LNCAP (cell line): ENCODE data around the gene PKP2.

ENCODE experiments used
- CTCF ChIP-seq: fragments of 450-650 bp; IDR thresholded peaks from 2 replicates; pipeline ENCODE4 v1.5.1; 2017; ENCODE audit warnings: mild to moderate bottlenecking

The PKP2 gene

DNA sequence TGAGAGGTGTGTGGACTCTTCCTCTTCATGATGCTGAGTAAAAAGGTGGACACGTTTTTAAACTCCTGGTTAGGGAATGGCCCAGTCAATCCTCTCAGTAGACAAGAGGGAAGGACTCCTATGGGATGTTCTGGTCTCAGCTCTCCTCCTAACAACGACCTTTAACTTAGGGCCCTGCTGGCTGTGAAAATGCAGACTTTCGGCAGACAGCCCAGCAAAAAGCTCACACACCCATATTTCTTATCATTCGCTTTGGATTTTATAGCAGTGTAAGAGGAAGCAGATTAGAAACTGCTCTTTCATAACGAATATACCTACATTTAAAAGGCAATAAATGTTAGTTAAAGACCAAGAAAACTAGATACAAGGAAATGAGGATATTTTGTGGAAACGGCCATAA is 122.9 kb downstream of the PKP2 start:
- no peak for TF ChIP-seq CTCF

DNA sequence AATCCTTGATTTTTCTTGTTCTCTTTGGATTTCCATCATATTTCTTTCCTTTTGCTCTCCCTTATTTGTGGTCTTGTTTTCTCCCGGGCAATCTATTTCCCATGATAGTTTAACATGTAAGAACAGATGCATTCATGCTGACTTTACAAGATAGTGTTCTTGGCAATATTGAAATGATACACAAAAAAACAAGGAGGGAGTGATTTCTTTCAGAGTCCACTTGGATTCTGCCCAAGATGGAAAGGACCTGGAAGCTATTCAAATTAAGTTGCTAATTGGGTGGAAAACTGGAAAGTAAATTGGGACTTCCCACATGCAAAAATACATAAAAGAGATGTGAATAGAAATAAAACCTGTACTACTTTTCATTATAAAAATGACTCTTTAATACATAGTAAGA is 126.4 kb downstream of the PKP2 start:
- no peak for TF ChIP-seq CTCF

DNA sequence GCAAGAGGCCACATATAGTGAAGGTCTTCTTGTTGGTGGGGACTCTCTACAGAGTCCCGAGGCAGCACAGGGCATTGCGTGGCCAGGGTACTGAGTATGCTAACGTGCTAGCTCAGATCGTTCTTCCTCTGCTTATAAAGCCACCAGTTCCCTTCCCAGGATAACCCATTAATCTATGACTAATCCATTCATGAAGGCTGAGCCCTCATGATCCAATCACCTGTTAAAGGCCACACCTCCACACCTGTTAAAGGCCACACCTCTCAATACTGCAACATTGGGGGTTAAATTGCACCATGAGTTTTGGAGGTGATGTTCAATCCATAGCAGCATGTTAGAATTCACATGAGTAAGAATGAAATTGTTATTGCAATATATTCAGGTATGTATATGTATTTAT is 128.1 kb downstream of the PKP2 start:
- TF ChIP-seq CTCF: no peak

GRCh38 chr12:32765906-32766305 is 130.7 kb downstream of the PKP2 start:
- TF ChIP-seq CTCF: no peak

- no peak for TF ChIP-seq CTCF
Observed at GRCh38 chr12:32761716-32762115, 134.9 kb downstream of the PKP2 start.

- no peak for TF ChIP-seq CTCF
Observed at GRCh38 chr12:32757157-32757556, 139.4 kb downstream of the PKP2 start.

DNA sequence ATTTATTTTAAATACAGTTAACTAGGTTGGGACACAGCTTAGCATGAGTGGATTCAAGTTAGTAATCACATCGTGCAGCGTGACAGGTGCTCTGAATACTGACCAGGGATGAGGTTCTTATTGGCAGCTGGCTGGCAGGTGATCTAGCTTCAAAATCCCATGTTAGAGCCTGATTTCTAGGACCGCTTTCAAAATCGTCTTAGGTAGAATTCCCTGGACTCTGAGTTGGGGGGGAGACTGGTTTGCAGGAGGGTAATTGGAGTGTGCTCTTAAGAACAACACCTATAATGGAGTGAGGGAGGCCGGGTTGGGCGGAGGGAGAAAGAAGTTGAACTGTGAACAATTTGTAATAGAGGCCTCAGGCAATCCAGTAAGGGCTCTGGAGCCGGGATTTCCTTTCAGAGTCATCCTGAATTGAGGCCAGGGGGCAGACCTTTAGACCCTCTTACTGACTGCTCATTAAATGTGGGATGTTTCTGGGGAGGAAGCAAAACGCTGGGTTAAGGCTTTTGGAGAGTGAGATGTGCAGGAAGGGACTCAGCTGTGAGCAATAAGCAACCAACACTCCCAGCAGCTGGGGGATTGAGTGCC is 140.0 kb downstream of the PKP2 start:
- TF ChIP-seq CTCF: no peak
